ENCODE results near the gene KCNQ1. TPM values are rescaled to one million over a fixed set of nuclear protein-coding genes. Genes with fewer than 3 reads are reported as not detected.

KCNQ1 gene
- total and polyA plus RNA-seq, 8 donors: 7.1 to 37.7 (median 9.9) TPM

GRCh38 chr11:2459796-2460531 lies 15.2 kb downstream of the KCNQ1 start:
- intact Hi-C loops (cut with DNase I): no loop called here
- no peaks in the 10 kb centered on the region for H3K27me3 ChIP-seq
- no peaks in the 10 kb centered on the region for H3K9me3 ChIP-seq
- H3K4me1 ChIP-seq: no peaks in the 10 kb centered on the region
- no peak overlapping the region for H3K27ac ChIP-seq
- ATAC-seq: no peak
- H3K36me3 ChIP-seq: no peaks in the 10 kb centered on the region
- H3K4me3 ChIP-seq: no peak overlapping the region
- peak in 1 of 4 donors; percentile 23 for DNase-seq
- TF ChIP-seq, protein P1, sequence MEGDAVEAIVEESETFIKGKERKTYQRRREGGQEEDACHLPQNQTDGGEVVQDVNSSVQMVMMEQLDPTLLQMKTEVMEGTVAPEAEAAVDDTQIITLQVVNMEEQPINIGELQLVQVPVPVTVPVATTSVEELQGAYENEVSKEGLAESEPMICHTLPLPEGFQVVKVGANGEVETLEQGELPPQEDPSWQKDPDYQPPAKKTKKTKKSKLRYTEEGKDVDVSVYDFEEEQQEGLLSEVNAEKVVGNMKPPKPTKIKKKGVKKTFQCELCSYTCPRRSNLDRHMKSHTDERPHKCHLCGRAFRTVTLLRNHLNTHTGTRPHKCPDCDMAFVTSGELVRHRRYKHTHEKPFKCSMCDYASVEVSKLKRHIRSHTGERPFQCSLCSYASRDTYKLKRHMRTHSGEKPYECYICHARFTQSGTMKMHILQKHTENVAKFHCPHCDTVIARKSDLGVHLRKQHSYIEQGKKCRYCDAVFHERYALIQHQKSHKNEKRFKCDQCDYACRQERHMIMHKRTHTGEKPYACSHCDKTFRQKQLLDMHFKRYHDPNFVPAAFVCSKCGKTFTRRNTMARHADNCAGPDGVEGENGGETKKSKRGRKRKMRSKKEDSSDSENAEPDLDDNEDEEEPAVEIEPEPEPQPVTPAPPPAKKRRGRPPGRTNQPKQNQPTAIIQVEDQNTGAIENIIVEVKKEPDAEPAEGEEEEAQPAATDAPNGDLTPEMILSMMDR (IDR thresholded peaks at IDR 0.05): no peak

DNA sequence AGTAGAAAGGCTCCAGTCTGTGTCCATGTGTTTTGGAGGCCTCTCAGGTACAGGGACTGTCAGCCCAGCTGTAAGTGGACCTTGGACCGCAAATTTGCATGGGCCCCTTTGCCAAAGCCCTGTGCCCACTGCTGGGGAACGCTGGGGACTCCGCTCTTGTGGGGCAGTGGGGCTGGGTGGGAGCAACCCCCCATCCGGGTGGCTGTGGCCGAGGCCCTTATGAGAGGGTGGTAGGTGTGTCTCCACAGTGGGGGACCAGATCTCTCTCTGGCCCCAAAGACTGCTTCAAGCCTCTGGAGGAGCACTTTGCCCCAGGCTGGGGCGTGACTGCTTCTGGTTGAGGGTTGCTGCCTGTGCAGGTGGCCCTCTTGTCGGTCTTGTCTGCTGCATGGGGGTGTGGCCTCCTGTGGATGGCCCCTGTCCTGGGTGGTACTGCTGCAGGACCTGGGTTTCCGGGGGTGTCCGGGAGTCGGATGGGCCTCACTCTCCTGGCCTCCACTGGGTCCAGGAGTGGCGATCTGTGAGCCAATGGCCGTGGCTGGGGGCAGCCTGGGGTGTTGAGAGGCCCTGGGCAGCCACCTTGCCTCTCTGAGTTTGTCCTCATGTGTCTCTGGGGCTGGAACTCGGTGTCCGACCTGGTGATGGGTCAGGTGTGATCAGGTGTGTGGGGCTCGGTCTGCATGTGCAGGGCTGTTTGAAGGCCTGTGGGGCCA lies 15.9 kb downstream of the KCNQ1 start:
- H3K9me3 ChIP-seq: no peaks in the 10 kb centered on the region
- ATAC-seq (no peak), DNase-seq (no peak)
- TF ChIP-seq, protein P1 (IDR thresholded peaks at IDR 0.05): no peak
- intact Hi-C loops (cut with DNase I): no loop called here
- H3K27ac ChIP-seq: no peak overlapping the region
- no peaks in the 10 kb centered on the region for H3K27me3 ChIP-seq
- H3K4me3 ChIP-seq: no peak overlapping the region
- no peaks in the 10 kb centered on the region for H3K36me3 ChIP-seq
- H3K4me1 ChIP-seq: no peaks in the 10 kb centered on the region

DNA sequence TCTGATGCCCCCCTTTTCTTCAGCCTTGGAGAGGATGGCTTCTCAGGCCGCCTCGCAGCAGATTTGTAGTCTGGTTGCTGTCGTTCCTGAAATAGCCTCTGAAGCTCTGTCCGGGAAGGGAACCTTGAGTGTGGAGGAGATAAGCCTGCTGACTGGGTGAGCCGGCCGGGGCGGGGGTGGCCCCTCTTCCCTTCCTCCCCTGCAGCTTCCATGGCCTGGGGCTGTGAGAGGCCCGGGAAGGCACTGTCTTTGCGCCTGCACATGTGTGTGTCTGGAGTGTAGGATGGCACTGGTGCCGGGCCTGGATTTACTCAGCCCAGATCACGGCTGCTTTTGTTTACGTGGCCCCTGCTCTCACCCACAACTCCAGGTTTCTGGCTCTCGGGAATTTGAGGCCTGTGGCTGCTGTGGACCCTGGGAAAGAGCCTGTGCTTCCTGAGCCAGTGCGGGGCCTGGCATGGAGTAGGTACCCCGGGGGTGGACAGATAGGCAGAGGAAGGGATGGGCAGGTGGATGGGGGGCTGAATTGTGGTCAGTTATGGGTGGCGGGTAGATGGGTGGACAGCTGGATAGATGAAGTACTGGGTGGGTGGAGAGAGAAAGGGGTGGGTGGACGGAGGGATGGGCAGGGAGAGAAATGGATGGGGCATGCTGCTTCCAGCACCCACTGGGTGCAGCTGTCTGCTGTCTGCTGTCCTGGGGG lies 16.6 kb downstream of the KCNQ1 start:
- ATAC-seq (no peak), DNase-seq (no peak)
- Histone ChIP-seq H3K4me1 (no peaks in the 10 kb centered on the region), H3K9me3 (no peaks in the 10 kb centered on the region), H3K27me3 (no peaks in the 10 kb centered on the region), H3K36me3 (no peaks in the 10 kb centered on the region), H3K4me3 (no peak overlapping the region), H3K27ac (no peak overlapping the region)
- intact Hi-C loops (cut with DNase I): no loop called here
- TF ChIP-seq, protein P1 (IDR thresholded peaks at IDR 0.05): no peak

- TF ChIP-seq, protein P1 (IDR thresholded peaks at IDR 0.05): no peak
- no peak overlapping the region for H3K27ac ChIP-seq
These were observed 17.2 kb downstream of the KCNQ1 start for GRCh38 chr11:2461956-2462542.

More at GRCh38 chr11:2461956-2462542, 17.2 kb downstream of the KCNQ1 start:
- Histone ChIP-seq H3K4me3 (no peak overlapping the region), H3K36me3 (no peaks in the 10 kb centered on the region), H3K9me3 (no peaks in the 10 kb centered on the region), H3K27me3 (no peaks in the 10 kb centered on the region), H3K4me1 (peaks cover 0 to 2% of the 10 kb centered on the region in 2 donors)
- DNase-seq (no peak), ATAC-seq (no peak)
- intact Hi-C loops (cut with DNase I): no loop called here
